GM21360 (cell line): ENCODE measurements around the gene ZNF432.
A peak's percentile ranks its signal among the peaks of the same experiment; 100 is the strongest.

ENCODE experiments used
- ATAC-seq: cut with Tn5 transposase; IDR thresholded peaks from one replicate; pipeline ENCODE4 v1.9.1; 2021; ENCODE audit warnings: mild to moderate bottlenecking, moderate library complexity; ENCODE audit not compliant: unreplicated experiment

Gene ZNF432

DNA sequence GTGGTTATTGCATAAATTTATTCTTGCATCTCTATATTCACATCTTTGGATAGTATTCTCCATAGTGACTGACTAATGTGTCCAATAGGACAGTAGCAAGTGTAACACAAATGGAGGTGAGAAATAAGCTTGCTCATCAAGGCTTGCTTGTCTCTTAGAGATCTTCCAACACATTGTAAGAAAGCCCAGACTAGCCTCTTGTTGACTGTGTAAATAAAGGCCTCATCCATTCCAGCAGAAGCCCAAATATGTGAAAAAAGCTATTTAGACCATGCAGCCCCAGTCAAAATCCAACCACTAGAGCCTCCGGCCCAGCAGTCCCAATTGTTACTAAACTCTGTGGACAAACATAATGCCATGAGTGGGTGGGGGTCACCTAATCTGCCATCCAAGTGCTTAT lies 38.0 kb downstream of the ZNF432 start:
- ATAC-seq: no peak

DNA sequence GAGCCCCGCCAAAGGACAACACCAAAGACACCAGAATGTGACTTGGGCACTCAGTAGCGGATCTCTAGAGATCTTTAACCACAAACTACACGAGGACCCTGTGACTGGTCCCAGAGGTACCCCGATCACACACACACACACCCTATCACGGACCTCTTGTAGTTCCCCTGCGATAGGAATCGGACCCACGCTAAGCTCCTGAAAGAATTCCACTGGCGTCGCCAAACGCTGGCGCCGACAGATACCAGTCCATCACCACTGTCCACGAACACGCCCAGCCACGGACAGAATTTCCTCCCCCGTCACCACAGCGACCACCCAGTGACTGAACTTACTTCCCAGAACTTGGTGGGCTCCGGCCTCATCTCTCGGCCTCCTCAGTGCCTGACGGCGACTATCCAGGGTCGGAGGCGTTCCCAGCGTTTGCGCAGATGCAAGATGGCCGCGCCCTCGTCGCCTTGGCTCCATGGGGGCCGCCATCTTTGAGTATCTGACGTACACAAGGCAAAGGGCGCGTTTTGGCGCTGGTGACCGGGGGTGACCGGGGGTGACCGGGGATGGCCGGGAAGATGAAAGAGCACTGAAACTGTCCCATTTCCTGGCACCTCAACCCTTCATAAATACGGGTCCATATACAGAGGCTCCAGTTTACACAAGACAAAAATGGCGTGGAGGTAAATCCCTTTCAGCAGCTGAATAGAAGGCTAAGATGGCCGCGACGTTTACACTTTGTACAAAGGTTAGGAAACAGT lies 40.7 kb downstream of the ZNF432 start, which contains the start of gene ZNF615:
Gene ZNF615, minus strand, starts transcription at position 406 of the 752 bp plus-strand sequence. CDS start 4,500 bp downstream, outside the sequence.
- ATAC-seq: peak; percentile 73

DNA sequence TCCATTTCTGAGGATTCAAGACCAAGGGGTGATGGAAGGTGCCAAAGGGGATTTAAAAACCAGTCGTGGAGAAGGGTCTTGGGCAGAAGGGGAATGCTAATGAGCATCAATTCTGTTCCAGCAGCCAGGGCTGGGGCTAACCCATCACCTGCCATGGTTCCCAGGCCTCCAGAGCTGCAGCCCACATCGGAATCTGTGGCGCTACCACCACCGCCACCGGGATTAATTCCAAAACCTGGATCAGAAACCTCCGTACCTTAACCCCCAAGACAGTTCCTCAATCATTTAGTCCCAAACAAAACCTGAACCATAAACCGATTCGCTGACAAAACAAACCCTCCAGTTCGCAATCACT lies 41.2 kb downstream of the ZNF432 start:
- peak; percentile 30 for ATAC-seq

DNA sequence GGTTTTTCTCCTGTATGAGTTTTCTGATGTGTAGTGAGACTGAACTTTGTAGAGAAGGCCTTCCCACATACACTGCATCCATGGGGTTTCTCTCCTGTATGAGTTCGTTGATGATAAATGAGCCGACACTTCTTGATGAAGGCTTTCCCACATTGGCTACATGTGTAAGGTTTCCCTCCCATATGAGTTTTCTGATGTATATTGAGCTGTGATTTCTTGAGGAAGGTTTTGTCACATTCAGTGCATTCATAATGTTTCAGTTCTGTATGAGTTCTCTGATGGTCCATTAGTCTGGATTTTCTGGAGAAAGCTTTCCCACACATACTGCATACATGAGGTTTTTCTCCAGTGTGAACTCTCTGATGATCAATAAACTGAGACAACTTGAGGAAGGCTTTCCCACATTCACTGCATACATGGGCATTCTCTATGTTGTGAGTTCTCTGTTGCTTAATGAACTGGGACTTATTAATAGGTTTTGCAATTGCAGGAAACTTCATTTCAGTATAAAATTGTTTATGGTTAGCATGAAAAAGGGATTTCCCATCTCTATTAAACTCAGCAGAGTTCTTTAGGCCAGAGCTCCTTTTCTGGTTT lies 54.5 kb downstream of the ZNF432 start:
- no peak for ATAC-seq

DNA sequence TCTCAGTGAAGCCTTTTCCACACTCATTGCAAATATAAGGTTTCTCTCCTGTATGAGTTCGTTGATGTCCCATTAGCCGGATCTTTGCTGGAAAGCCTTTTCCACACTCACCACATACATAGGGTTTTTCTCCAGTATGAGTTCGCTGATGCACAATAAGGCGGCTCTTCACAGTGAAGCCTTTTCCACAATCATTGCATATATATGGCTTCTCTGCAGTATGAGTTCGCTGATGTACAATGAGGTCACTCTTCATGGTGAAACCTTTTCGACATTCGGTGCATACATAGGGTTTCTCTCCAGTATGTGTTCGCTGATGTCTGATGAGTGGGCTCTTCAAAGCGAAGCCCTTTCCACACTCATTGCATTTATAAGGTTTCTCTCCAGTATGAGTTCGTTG lies 55.2 kb downstream of the ZNF432 start:
- ATAC-seq: no peak

DNA sequence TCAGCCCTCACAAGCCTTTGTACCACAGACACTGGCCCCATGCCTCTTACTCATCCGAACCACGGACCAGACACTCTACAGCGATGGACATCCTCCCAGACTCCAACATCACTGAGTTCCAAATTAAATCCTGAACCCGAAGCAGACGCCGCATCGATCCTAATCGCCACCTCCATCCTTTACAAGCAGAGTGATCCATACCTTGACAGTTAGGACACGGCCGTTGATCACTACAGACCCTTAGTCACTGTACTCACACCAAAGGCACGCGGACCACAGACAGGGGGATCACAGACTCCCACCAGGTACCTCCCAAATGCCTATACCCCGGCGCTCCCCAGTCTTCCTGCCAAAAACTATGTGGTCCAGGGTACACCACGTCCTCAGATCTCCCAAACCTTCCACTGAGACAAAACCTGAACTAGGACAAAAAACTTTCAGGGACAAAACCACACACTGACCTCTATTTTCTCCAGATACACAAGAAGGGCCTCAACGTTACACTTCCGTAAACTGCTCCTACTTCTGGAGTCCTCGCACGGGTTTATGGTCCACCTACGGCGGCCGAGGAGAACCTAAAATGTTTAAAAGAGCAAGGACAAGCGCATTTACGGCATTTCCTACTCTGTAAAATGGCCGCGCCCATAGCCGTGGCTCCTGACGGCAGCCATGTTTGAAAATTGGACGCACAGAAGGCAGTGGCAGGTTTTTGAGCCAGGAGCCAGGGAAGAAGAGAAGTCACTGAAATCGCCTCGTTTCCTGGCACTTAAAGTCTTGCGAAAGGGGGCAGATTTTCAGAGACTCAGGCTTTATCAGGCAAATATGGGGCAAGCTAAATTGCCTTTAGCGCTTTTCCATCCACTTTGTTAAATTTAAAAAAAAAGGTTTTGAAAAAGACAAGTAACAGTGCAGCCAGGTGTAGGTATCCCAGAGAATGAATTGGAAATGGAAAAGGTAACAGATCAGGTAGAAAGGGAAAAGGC lies 62.0 kb downstream of the ZNF432 start, which contains the start of gene ZNF350:
Gene ZNF350, minus strand, starts transcription at position 532 of the 983 bp plus-strand sequence. CDS start 12,480 bp downstream, outside the sequence.
- ATAC-seq: no peak

DNA sequence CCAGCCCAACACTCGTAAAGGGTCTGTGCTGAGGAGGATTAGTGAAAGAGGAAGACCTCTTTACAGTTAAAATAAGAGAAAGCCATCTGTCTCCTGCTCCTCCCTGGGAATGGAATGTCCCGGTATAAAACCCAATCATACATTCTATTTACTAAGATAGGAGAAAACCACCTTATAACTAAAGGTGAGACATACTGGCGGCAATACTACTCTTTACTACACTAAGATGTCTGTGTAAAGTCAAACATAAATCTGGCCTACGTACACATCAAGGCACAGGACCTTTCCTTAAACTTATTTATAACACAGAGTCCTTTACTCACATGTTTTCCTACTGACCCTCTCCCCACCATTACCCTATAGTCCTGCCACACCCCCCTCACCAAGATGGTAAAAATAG lies 65.3 kb downstream of the ZNF432 start:
- ATAC-seq: no peak
